Spleen (tissue), 7 donors: ENCODE data around the gene COL23A1.

ENCODE experiments used
- POLR2A ChIP-seq, 3 donors: fragments of 450-650 bp; IDR thresholded peaks; one replicate each; pipeline ENCODE4 v1.5.1; 2017; ENCODE audit warnings: antibody characterized with exemption in 3 of 3, mild to moderate bottlenecking in 1 of 3
- POLR2AphosphoS5 ChIP-seq, 3 donors: sonication (generic); formaldehyde crosslinking; IDR thresholded peaks; one replicate each; pipeline ENCODE4 v1.5.1; 2017; ENCODE audit warnings: antibody characterized with exemption in 3 of 3
- TF ChIP-seq, protein P1 (sequence below), 11 experiments: fragments of 200-600 bp in 7 of 11; fragments of 450-650 bp in 4 of 11; sonication (generic) in 4 of 11; IDR thresholded peaks in 8 of 11; conservative IDR thresholded peaks in 3 of 11; 1 replicate in 7 of 11; 2 replicates in 4 of 11; pipeline versions ENCODE4 v1.4.0 to v1.8.0; 2016 to 2021; ENCODE audit warnings: antibody characterized with exemption in 11 of 11, inconsistent platforms in 4 of 11, mild to moderate bottlenecking in 1 of 11
- donor health status: DM: no; HTN: no; CAD: no; lungs with moderate emphysema.
- donor health status: DM: no; HTN: no; CAD: no.
- donor health status: DM: no; HTN: no; CAD: no.

DNA sequence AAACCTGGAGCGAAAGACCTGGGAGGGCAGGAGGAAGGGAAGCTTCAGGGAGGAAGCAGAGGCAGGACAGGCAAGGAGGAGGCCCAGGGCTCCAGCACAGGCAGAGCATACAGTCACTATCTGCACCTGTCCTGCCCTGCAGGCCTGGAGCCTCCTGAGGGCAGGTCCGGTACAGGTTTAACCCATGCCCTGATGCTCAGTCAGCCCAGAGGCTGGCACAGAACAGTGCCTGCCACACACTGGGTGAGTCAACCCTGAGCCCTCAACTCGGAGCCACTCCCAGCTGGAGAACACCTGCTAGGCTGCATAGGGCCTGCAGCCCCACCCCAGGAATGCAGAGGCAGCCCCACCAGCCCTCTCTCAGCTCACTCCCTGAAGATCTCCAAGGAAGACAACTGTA is 196.1 kb downstream of the COL23A1 start:
- TF ChIP-seq POLR2AphosphoS5 (IDR thresholded peaks at IDR 0.05) (no peak), POLR2A (IDR thresholded peaks at IDR 0.05) (no peak)
- TF ChIP-seq, protein P1, sequence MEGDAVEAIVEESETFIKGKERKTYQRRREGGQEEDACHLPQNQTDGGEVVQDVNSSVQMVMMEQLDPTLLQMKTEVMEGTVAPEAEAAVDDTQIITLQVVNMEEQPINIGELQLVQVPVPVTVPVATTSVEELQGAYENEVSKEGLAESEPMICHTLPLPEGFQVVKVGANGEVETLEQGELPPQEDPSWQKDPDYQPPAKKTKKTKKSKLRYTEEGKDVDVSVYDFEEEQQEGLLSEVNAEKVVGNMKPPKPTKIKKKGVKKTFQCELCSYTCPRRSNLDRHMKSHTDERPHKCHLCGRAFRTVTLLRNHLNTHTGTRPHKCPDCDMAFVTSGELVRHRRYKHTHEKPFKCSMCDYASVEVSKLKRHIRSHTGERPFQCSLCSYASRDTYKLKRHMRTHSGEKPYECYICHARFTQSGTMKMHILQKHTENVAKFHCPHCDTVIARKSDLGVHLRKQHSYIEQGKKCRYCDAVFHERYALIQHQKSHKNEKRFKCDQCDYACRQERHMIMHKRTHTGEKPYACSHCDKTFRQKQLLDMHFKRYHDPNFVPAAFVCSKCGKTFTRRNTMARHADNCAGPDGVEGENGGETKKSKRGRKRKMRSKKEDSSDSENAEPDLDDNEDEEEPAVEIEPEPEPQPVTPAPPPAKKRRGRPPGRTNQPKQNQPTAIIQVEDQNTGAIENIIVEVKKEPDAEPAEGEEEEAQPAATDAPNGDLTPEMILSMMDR (IDR thresholded peaks at IDR 0.05 in 8 of 11, conservative IDR thresholded peaks at IDR 0.05 in 3 of 11) = no peak
